ENCODE results near the gene GGT6. TPM values are rescaled to one million over a fixed set of nuclear protein-coding genes. Genes with fewer than 3 reads are reported as not detected.

GGT6 gene
- total RNA-seq, 3 donors from 2014 or later: 12.8 to 33.8 TPM; not detected in 1

GRCh38 chr17:4555873-4556759 is 4.3 kb downstream of the GGT6 start:
- intact Hi-C loops (cut with DNase I; ENCODE audit: low total_unique reads): no loop called here
- Histone ChIP-seq H3K4me1 (peaks cover 7 to 23% of the 10 kb centered on the region in 2 donors), H3K27ac (peak overlapping the region; percentile 78 to 83), H3K36me3 (no peaks in the 10 kb centered on the region), H3K27me3 (no peaks in the 10 kb centered on the region), H3K9me3 (no peaks in the 10 kb centered on the region), H3K4me3 (peak overlapping the region; percentile 71 to 93 (median 88))
- TF ChIP-seq POLR2AphosphoS5 (IDR thresholded peaks at IDR 0.05) (no peak), POLR2A (IDR thresholded peaks at IDR 0.05) (no peak), CTCF (IDR thresholded peaks at IDR 0.05) (no peak)
- no peak for DNase-seq (ENCODE audit: low spot score in 2 of 2)

DNA sequence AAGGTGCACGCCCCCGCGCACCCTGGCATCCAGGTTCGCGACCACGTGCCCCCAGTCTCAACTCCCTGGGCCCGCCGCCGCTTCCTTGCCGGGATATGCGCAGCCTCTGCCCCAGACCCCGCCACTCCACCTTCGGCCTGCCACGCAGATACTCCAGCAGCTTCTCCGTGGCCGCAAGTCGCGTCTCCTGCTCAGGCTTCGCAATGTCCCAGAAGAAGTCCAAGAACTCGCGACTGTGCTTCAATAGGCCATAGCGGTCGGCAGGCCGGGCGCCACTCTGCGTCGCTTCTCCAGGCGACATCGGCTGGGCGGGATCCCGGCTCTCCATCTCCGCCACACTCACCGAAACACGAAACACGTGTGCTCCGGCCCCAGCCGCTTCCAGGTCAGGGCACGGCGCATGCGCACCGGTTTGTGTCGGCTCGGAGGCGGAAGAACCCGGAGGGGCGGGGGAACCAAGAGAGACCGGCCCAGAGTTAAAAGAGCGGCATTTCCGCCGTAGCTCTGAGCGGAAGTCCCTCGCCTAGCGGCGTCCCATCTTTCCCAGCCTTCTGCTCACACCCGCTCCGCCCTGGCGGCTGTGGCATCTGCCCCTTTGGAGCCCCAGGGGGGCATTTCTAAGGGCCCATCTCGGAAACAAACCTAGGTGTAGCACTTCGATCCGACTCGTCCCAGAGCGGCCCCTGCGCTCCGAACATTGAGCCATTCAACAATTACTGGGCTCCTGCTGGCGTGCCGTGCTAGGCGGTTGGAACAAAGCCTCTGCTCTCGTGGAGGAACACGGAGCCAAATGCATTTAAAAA is 5.2 kb downstream of the GGT6 start, which contains the start of gene MYBBP1A:
MYBBP1A (minus strand) TSS at position 388 of the 803 bp plus-strand sequence; CDS start at position 328, 60 bp downstream.
- DNase-seq (ENCODE audit: low spot score in 2 of 2): peak; percentile 92 to 97
- H3K4me3 ChIP-seq: peak within 1 kb of the TSS; percentile 71 to 93 (median 88)
- H3K9me3 ChIP-seq: no peaks in the 10 kb centered on the region
- H3K4me1 ChIP-seq: peaks cover 7 to 27% of the 10 kb centered on the region in 2 donors
- intact Hi-C loops (cut with DNase I; ENCODE audit: low total_unique reads): no loop called here
- TF ChIP-seq POLR2AphosphoS5 (IDR thresholded peaks at IDR 0.05) (peak in 2 of 3 donors; percentile 60 to 63), CTCF (IDR thresholded peaks at IDR 0.05) (peak in 1 of 3 donors; percentile 11), POLR2A (IDR thresholded peaks at IDR 0.05) (peak; percentile 55)
- H3K27me3 ChIP-seq: no peaks in the 10 kb centered on the region
- no peaks in the 10 kb centered on the region for H3K36me3 ChIP-seq
- H3K27ac ChIP-seq: peak within 1 kb of the TSS; percentile 78 to 83

GRCh38 chr17:4554441-4554996 is 5.9 kb downstream of the GGT6 start:
- intact Hi-C loops (cut with DNase I; ENCODE audit: low total_unique reads): no loop called here
- Histone ChIP-seq H3K27me3 (no peaks in the 10 kb centered on the region), H3K27ac (peak overlapping the region; percentile 78 to 83), H3K9me3 (no peaks in the 10 kb centered on the region), H3K4me3 (peak overlapping the region; percentile 71 to 93 (median 88)), H3K36me3 (no peaks in the 10 kb centered on the region), H3K4me1 (peaks cover 7 to 31% of the 10 kb centered on the region in 2 donors)
- TF ChIP-seq POLR2AphosphoS5 (IDR thresholded peaks at IDR 0.05) (no peak), CTCF (IDR thresholded peaks at IDR 0.05) (no peak), POLR2A (IDR thresholded peaks at IDR 0.05) (no peak)
- DNase-seq (ENCODE audit: low spot score in 2 of 2): no peak

DNA sequence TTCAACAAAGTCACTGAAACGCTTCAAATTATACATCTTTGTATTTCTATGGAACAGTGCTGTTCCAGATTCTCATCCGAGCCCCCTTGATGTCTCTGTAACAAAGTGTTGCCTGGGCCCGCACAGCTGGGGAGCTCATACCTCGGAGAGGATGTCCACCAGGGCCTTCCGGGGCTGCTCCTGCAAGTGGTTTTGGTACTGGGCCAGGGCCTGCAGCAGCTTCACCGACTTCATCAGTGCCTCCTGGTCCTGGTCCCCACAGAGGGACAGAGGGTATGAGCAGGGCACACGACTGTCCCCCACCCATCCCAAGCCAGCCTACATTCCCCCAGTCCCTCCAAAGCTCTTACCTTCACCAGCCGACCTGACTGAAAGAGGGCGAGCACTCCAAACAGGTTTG is 6.7 kb downstream of the GGT6 start:
- DNase-seq (ENCODE audit: low spot score in 2 of 2): no peak
- Histone ChIP-seq H3K4me1 (peaks cover 7 to 30% of the 10 kb centered on the region in 2 donors), H3K27me3 (no peaks in the 10 kb centered on the region), H3K36me3 (no peaks in the 10 kb centered on the region), H3K27ac (no peak overlapping the region), H3K9me3 (no peaks in the 10 kb centered on the region), H3K4me3 (peak overlapping the region in 1 of 3 donors; percentile 93)
- intact Hi-C loops (cut with DNase I; ENCODE audit: low total_unique reads): no loop called here
- TF ChIP-seq CTCF (IDR thresholded peaks at IDR 0.05) (no peak), POLR2AphosphoS5 (IDR thresholded peaks at IDR 0.05) (no peak), POLR2A (IDR thresholded peaks at IDR 0.05) (no peak)
